H1 (cell line): Measurements from ENCODE around the gene ZFP36L1. TPM values are rescaled to one million over a fixed set of nuclear protein-coding genes. Genes with fewer than 3 reads are reported as not detected.

Experiments used
- CTCF ChIA-PET: fragments of 300-600 bp; sonication (Branson Sonifier 250); formaldehyde crosslinking; loops from one replicate; lab custom pipeline; 2021; ENCODE audit not compliant: partially characterized antibody; lab: Charles Lee
- POLR2A ChIA-PET: fragments of 300-600 bp; sonication (Branson Sonifier 250); formaldehyde crosslinking; loops from one replicate; lab custom pipeline; 2021; ENCODE audit warnings: inconsistent platforms; ENCODE audit not compliant: partially characterized antibody; lab: Charles Lee
- DNase-seq, 2 experiments: peaks; one replicate each; pipeline versions ENCODE4 v3.0.0 to v3.0.0-alpha.2; 2010 to 2022; ENCODE audit warnings: low spot score in 2 of 2, low read depth in 1 of 2, mixed read lengths in 1 of 2
- FAIRE-seq: peaks from 2 replicates; lab custom pipeline; 2011; peaks lifted over from hg19 to GRCh38; lab: Jason Lieb, UNC
- H2AFZ ChIP-seq: 2 replicates; pipeline ENCODE4 v1.8.1; 2012; ENCODE audit warnings: low read length, inconsistent platforms
- H2AK5ac ChIP-seq: 2 replicates; pipeline ENCODE4 v1.6.1; 2013; ENCODE audit warnings: low read depth, low read length
- H2BK120ac ChIP-seq: replicated peaks from 2 replicates; pipeline ENCODE3; 2013; ENCODE audit warnings: low read depth, low read length, inconsistent platforms
- H2BK12ac ChIP-seq: 2 replicates; pipeline ENCODE4 v1.6.1; 2013; ENCODE audit warnings: low read depth, low read length
- H2BK15ac ChIP-seq: 2 replicates; pipeline ENCODE4 v1.6.1; 2013; ENCODE audit warnings: low read length
- H2BK20ac ChIP-seq: 2 replicates; pipeline ENCODE4 v1.6.1; 2013; ENCODE audit warnings: low read length
- H2BK5ac ChIP-seq: 2 replicates; pipeline ENCODE4 v1.6.1; 2013; ENCODE audit warnings: low read depth, low read length
- H3K14ac ChIP-seq: 2 replicates; pipeline ENCODE4 v1.6.1; 2013; ENCODE audit warnings: inconsistent platforms; ENCODE audit not compliant: insufficient read length
- H3K18ac ChIP-seq: 2 replicates; pipeline ENCODE4 v1.6.1; 2013; ENCODE audit warnings: low read length; ENCODE audit errors: extremely low read depth
- H3K23ac ChIP-seq: 2 replicates; pipeline ENCODE4 v1.6.1; 2013; ENCODE audit warnings: inconsistent platforms; ENCODE audit not compliant: insufficient read length
- H3K23me2 ChIP-seq: 2 replicates; pipeline ENCODE4 v1.6.1; 2013; ENCODE audit warnings: low read depth, low read length
- H3K27ac ChIP-seq: 2 replicates; pipeline ENCODE4 v1.6.1; 2011; ENCODE audit warnings: low read depth, low read length, inconsistent platforms
- H3K27me3 ChIP-seq, 4 experiments: replicated peaks in 1 of 4; 1 replicate in 1 of 4; 2 replicates in 3 of 4; pipeline versions ENCODE4 v1.6.1 to v1.8.1; 2011 to 2013; ENCODE audit warnings: low read length in 3 of 4, mild to moderate bottlenecking in 3 of 4, inconsistent platforms in 2 of 4, mixed read lengths in 2 of 4, moderate library complexity in 1 of 4; ENCODE audit not compliant: control insufficient read depth in 3 of 4, insufficient read depth in 3 of 4; ENCODE audit errors: extremely low read depth in 1 of 4
- H3K36me3 ChIP-seq, 4 experiments: 2 replicates each; pipeline versions ENCODE4 v1.6.1 to v1.8.1; 2011 to 2013; ENCODE audit warnings: mild to moderate bottlenecking in 4 of 4, low read length in 3 of 4, moderate library complexity in 2 of 4, control low read depth in 1 of 4, inconsistent platforms in 1 of 4; ENCODE audit not compliant: insufficient read depth in 4 of 4, control insufficient read depth in 2 of 4
- H3K4ac ChIP-seq: replicated peaks from 2 replicates; pipeline ENCODE3; 2013; ENCODE audit warnings: low read length, low read depth, mixed read lengths, inconsistent platforms; ENCODE audit not compliant: insufficient read length
- H3K4me1 ChIP-seq, 4 experiments: replicated peaks in 1 of 4; 1 replicate in 1 of 4; 2 replicates in 3 of 4; pipeline versions ENCODE4 v1.6.1 to v1.8.1; 2011 to 2013; ENCODE audit warnings: low read length in 3 of 4, inconsistent platforms in 2 of 4, mixed read lengths in 1 of 4; ENCODE audit not compliant: insufficient read depth in 4 of 4, control insufficient read depth in 3 of 4
- H3K4me2 ChIP-seq, 2 experiments: 2 replicates each; pipeline versions ENCODE4 v1.6.1 to v1.8.1; 2011 to 2013; ENCODE audit warnings: low read depth in 2 of 2, low read length in 2 of 2, control low read depth in 1 of 2, inconsistent platforms in 1 of 2, mild to moderate bottlenecking in 1 of 2; ENCODE audit not compliant: insufficient read depth in 1 of 2
- H3K4me3 ChIP-seq, 4 experiments: fragments of 200-600, 300-600 bp in 1 of 4; sonication (generic), shearing (Covaris generic), sonication (Bioruptor Twin) in 1 of 4; 2 replicates each; pipeline versions ENCODE4 v1.5.1 to v1.8.1; 2011 to 2016; ENCODE audit warnings: low read length in 4 of 4, low read depth in 3 of 4, control low read depth in 2 of 4, inconsistent platforms in 2 of 4, mild to moderate bottlenecking in 2 of 4, mixed read lengths in 1 of 4, moderate library complexity in 1 of 4; ENCODE audit not compliant: insufficient read depth in 2 of 4; ENCODE audit errors: extremely low read depth in 1 of 4
- H3K56ac ChIP-seq: replicated peaks from 2 replicates; pipeline ENCODE3; 2013; ENCODE audit warnings: low read depth, mild to moderate bottlenecking, mixed read lengths, low read length, inconsistent platforms; ENCODE audit not compliant: insufficient read length
- H3K79me1 ChIP-seq: 2 replicates; pipeline ENCODE4 v1.6.1; 2013; ENCODE audit warnings: low read depth, low read length, control low read depth
- H3K79me2 ChIP-seq, 2 experiments: 2 replicates each; pipeline versions ENCODE4 v1.6.1 to v1.8.1; 2012 to 2013; ENCODE audit warnings: low read length in 2 of 2, mild to moderate bottlenecking in 2 of 2, inconsistent platforms in 1 of 2; ENCODE audit not compliant: insufficient read depth in 2 of 2, control insufficient read depth in 1 of 2
- H3K9ac ChIP-seq, 4 experiments: replicated peaks in 1 of 4; 1 replicate in 1 of 4; 2 replicates in 3 of 4; pipeline versions ENCODE4 v1.6.1 to v1.8.1; 2011 to 2013; ENCODE audit warnings: low read depth in 3 of 4, low read length in 3 of 4, control low read depth in 2 of 4, mild to moderate bottlenecking in 2 of 4, moderate library complexity in 2 of 4, inconsistent platforms in 1 of 4; ENCODE audit errors: extremely low read depth in 1 of 4
- H3K9me3 ChIP-seq, 2 experiments: 2 replicates each; pipeline versions ENCODE4 v1.6.1 to v1.8.1; 2012 to 2013; ENCODE audit warnings: mild to moderate bottlenecking in 2 of 2, moderate library complexity in 2 of 2, control low read depth in 1 of 2, inconsistent platforms in 1 of 2, low read depth in 1 of 2, low read length in 1 of 2, mixed read lengths in 1 of 2; ENCODE audit not compliant: insufficient read depth in 2 of 2
- H4K20me1 ChIP-seq, 2 experiments: replicated peaks in 1 of 2; 2 replicates each; pipeline versions ENCODE3 to v1.8.1; 2011 to 2013; ENCODE audit warnings: inconsistent platforms in 2 of 2, low read length in 2 of 2, mild to moderate bottlenecking in 1 of 2; ENCODE audit not compliant: insufficient read depth in 2 of 2, control insufficient read depth in 1 of 2
- H4K5ac ChIP-seq: 2 replicates; pipeline ENCODE4 v1.6.1; 2013; ENCODE audit warnings: low read length, low read depth, mixed read lengths, inconsistent platforms; ENCODE audit not compliant: insufficient read length
- H4K8ac ChIP-seq: 2 replicates; pipeline ENCODE4 v1.8.0; 2013; ENCODE audit warnings: mild to moderate bottlenecking, moderate library complexity, low read length, inconsistent platforms; ENCODE audit not compliant: insufficient read depth; ENCODE audit errors: extremely low read depth
- H4K91ac ChIP-seq: replicated peaks from 2 replicates; pipeline ENCODE3; 2013; ENCODE audit warnings: low read length, mixed read lengths, inconsistent platforms; ENCODE audit not compliant: insufficient read length
- CBX8 ChIP-seq: fragments of 300-800, 300-1000 bp; sonication (generic); IDR thresholded peaks from 2 replicates; pipeline ENCODE4 v1.7.1; 2016; ENCODE audit warnings: low read depth, low read length, borderline replicate concordance
- CTBP2 ChIP-seq: IDR thresholded peaks from 2 replicates; pipeline ENCODE4 v1.7.0; 2011; ENCODE audit warnings: borderline replicate concordance, mild to moderate bottlenecking, moderate library complexity, mixed read lengths, low read length; ENCODE audit not compliant: insufficient read depth, insufficient read length
- HDAC6 ChIP-seq: IDR thresholded peaks from one replicate; pipeline ENCODE4 v1.7.1; 2012; ENCODE audit warnings: low read depth, mild to moderate bottlenecking, inconsistent platforms, low read length, moderate library complexity
- JUND ChIP-seq: IDR thresholded peaks from 2 replicates; pipeline ENCODE4 v1.6.1; 2011; ENCODE audit warnings: mild to moderate bottlenecking, improper control_type of control experiment, low read length
- NANOG ChIP-seq: IDR thresholded peaks from 2 replicates; pipeline ENCODE4 v1.6.1; 2011; ENCODE audit warnings: low read length, low read depth, mild to moderate bottlenecking, inconsistent platforms; ENCODE audit not compliant: insufficient read depth, poor library complexity, severe bottlenecking
- SAP30 ChIP-seq: fragments of 300-600 bp; sonication (generic); IDR thresholded peaks from 2 replicates; pipeline ENCODE4 v1.7.1; 2012; ENCODE audit warnings: low read length, moderate library complexity, mild to moderate bottlenecking, inconsistent platforms; ENCODE audit not compliant: insufficient read depth, insufficient replicate concordance
- SIRT6 ChIP-seq: IDR thresholded peaks from one replicate; pipeline ENCODE4 v1.7.1; 2012; ENCODE audit warnings: low read length, inconsistent platforms
- SP1 ChIP-seq: IDR thresholded peaks from 2 replicates; pipeline ENCODE4 v1.6.1; 2011; ENCODE audit warnings: low read depth, low read length
- TCF12 ChIP-seq: IDR thresholded peaks from 2 replicates; pipeline ENCODE4 v1.6.1; 2011; ENCODE audit warnings: low read depth, mild to moderate bottlenecking, low read length
- WGBS, 2 experiments: shearing (Covaris generic) in 1 of 2; methylation state at CpG; one replicate each; pipeline versions ENCODE4 v1.1.6 to v1.1.7; 2013 to 2015; ENCODE audit warnings: low lambda C conversion rate in 2 of 2, mixed read lengths in 2 of 2, inconsistent platforms in 1 of 2, low coverage in 1 of 2, missing lambda C conversion rate in 1 of 2; ENCODE audit not compliant: insufficient replicate concordance in 2 of 2, insufficient coverage in 1 of 2, insufficient read length in 1 of 2; ENCODE audit errors: extremely low coverage in 1 of 2, missing lambda C conversion rate in 1 of 2; 5-methylcytosine and 5-hydroxymethylcytosine counted together
- polyA plus RNA-seq, 7 experiments: library from polyadenylated mRNA; depleted of rRNA in 3 of 7; stranded (reverse) in 5 of 7; unstranded in 2 of 7; fragments of >200 nt in 5 of 7; fragments of 200-250 nt in 2 of 7; gene quantifications; 1 replicate in 5 of 7; 2 replicates in 1 of 7; 4 replicates in 1 of 7; pipeline versions ENCODE4 v1.2.1 to v1.2.3, GENCODE V29; 2011 to 2013; ENCODE audit warnings: missing spikeins in 2 of 7, mixed read lengths in 2 of 7
- total RNA-seq: library from RNA; stranded (reverse); fragmentation: NEBNext Ultra II Directional; extraction: Animal tissue kit (Norgen Biotek cat#: 25700); gene quantifications from 2 replicates; pipeline ENCODE4 v1.2.1, GENCODE V29; 2021

ZFP36L1 gene
- total and polyA plus RNA-seq, 2 of the 8 experiments (the other 6 are each of a cell fraction or from before 2014, with no cell fraction given) = 80.4 to 132 TPM

DNA sequence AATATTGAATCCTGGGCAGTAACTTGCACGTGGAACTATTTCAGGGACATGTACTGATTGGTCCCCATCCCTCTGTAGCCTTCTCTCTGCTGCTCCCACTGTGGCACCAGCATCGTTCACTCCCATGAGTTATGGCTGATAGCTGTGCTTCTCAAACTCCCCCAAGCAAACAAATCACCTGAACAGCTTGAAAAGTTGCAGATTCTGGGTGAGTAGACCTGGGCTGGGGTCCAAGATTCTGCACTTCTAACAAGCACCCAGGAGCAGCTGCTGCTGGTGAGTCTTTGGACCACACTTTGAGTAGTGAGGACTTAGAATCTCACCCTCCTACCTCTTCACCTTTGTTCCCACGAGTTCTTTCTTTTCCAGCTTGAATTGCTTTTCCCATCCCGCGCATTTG is 49.4 kb upstream of the ZFP36L1 start:
- H2BK12ac ChIP-seq = no peak overlapping the region
- H4K5ac ChIP-seq = no peak overlapping the region
- no peaks in the 10 kb centered on the region for H3K27me3 ChIP-seq
- H2AK5ac ChIP-seq = no peak overlapping the region
- H3K79me2 ChIP-seq = no peaks in the 10 kb centered on the region
- H3K14ac ChIP-seq = no peak overlapping the region
- H2BK15ac ChIP-seq = 0 out of 2 replicates have a peak overlapping the region, but pooled peaks have one; percentile 23
- H3K23me2 ChIP-seq = peaks cover 5% of the 10 kb centered on the region; the same call in 1 of the 2 replicates
- H3K9ac ChIP-seq = no peak overlapping the region
- H3K18ac ChIP-seq = no peak overlapping the region
- peaks cover 0 to 6% (median 3%) of the 10 kb centered on the region in 4 experiments; a peak in 5 of 7 replicates for H3K4me1 ChIP-seq
- H2AFZ ChIP-seq = no peak overlapping the region
- no peaks in the 10 kb centered on the region for H3K79me1 ChIP-seq
- no peak overlapping the region for H3K4ac ChIP-seq
- no peak overlapping the region for H4K8ac ChIP-seq
- H3K36me3 ChIP-seq = no peaks in the 10 kb centered on the region
- no peaks in the 10 kb centered on the region for H4K20me1 ChIP-seq
- H3K9me3 ChIP-seq = no peaks in the 10 kb centered on the region
- H3K23ac ChIP-seq = no peak overlapping the region
- H3K27ac ChIP-seq = no peak overlapping the region
- H3K56ac ChIP-seq = no peak overlapping the region
- no peak for FAIRE-seq
- H2BK120ac ChIP-seq = no peak overlapping the region
- H3K4me3 ChIP-seq = no peak overlapping the region
- H2BK20ac ChIP-seq = no peak overlapping the region
- TF ChIP-seq SAP30 = no peak
- TF ChIP-seq JUND = no peak
- TF ChIP-seq TCF12 = no peak
- TF ChIP-seq CTBP2 = no peak
- no peak for TF ChIP-seq SP1
- TF ChIP-seq NANOG = no peak
- no peak for TF ChIP-seq SIRT6
- no peak for TF ChIP-seq HDAC6
- TF ChIP-seq CBX8 = no peak
- ChIA-PET CTCF (interaction anchor here (1.1 to 5.8 kb wide), 5 partner anchors 12 to 84 kb away, joined by 3 to 47 read pairs (median 3); no protein-coding TSS in a partner anchor), POLR2A (no interaction called here)
- H2BK5ac ChIP-seq = no peak overlapping the region
- no peak overlapping the region for H3K4me2 ChIP-seq
- DNase-seq = peak in 1 of 2 experiments; percentile 28
- 90% methylated on average over 5 of the region's 5 CpGs; no CpG with 5 or more reads in 1 of the 2 experiments for WGBS, 2 experiments
- no peak overlapping the region for H4K91ac ChIP-seq
